Heart left ventricle (tissue), 16 donors: Measurements from ENCODE around the gene BAZ2B. TPM values are rescaled to one million over a fixed set of nuclear protein-coding genes. Genes with fewer than 3 reads are reported as not detected.

Experiments used
- ATAC-seq, 4 donors: fragments of 200-7000 bp; cut with Tn5 transposase; one replicate each; pipeline ENCODE4 v1.9.1; 2020 to 2022; ENCODE audit warnings: moderate library complexity in 4 of 4, mild to moderate bottlenecking in 3 of 4, moderate number of reproducible peaks in 1 of 4
- DNase-seq, 5 donors: peaks; one replicate each; pipeline ENCODE4 v3.0.0-alpha.2; 2020
- H3K27ac ChIP-seq, 12 donors: fragments of 200-600 bp; sonication (generic) in 4 of 12; one replicate each; pipeline versions ENCODE4 v1.5.0 to v1.8.0; 2016 to 2022; ENCODE audit warnings: mild to moderate bottlenecking in 2 of 12
- H3K27me3 ChIP-seq, 9 donors: fragments of 200-600 bp; sonication (generic) in 2 of 9; one replicate each; pipeline versions ENCODE4 v1.5.1 to v1.8.0; 2016 to 2022; ENCODE audit warnings: mild to moderate bottlenecking in 3 of 9
- H3K36me3 ChIP-seq, 9 donors: fragments of 200-600 bp; sonication (generic) in 2 of 9; one replicate each; pipeline versions ENCODE4 v1.5.0 to v1.8.0; 2018 to 2022; ENCODE audit warnings: mild to moderate bottlenecking in 2 of 9
- H3K4me1 ChIP-seq, 12 donors: fragments of 200-600 bp; sonication (generic) in 4 of 12; one replicate each; pipeline versions ENCODE4 v1.5.0 to v1.8.0; 2016 to 2022; ENCODE audit warnings: mild to moderate bottlenecking in 3 of 12
- H3K4me3 ChIP-seq, 12 donors: fragments of 200-600 bp; sonication (generic) in 4 of 12; one replicate each; pipeline versions ENCODE4 v1.5.0 to v1.8.0; 2017 to 2022; ENCODE audit warnings: mild to moderate bottlenecking in 9 of 12, moderate library complexity in 4 of 12
- H3K9me3 ChIP-seq, 12 donors: fragments of 200-600 bp; sonication (generic) in 4 of 12; one replicate each; pipeline versions ENCODE4 v1.5.0 to v1.8.0; 2016 to 2022; ENCODE audit warnings: mild to moderate bottlenecking in 1 of 12
- POLR2A ChIP-seq, 2 donors: fragments of 450-650 bp; IDR thresholded peaks; one replicate each; pipeline ENCODE4 v1.6.1; 2017; ENCODE audit warnings: antibody characterized with exemption in 2 of 2, mild to moderate bottlenecking in 2 of 2, moderate library complexity in 2 of 2
- WGBS, 4 donors: extraction: QIAGEN DNeasy Blood & Tissue Kit in 2 of 4; methylation state at CpG; one replicate each; pipeline versions ENCODE4 v1.1.5 to v1.1.7; 2013 to 2018; 5-methylcytosine and 5-hydroxymethylcytosine counted together
- intact Hi-C, 10 donors: fragments of 100-400 bp; cut with DNase I; formaldehyde crosslinking; loops; one replicate each; pipeline versions ENCODE4 v1.11.1 to v1.14.2; 2022
- polyA plus RNA-seq, 2 donors: library from polyadenylated mRNA; stranded (reverse); fragments of 200-250 nt; gene quantifications; one replicate each; pipeline ENCODE4 v1.2.3, GENCODE V29; 2013
- total RNA-seq, 9 donors: library from RNA; depleted of rRNA in 2 of 9; stranded (reverse); fragments of >200 nt in 2 of 9; fragmentation: NEBNext Ultra II Directional in 3 of 9; extraction: Animal tissue kit (Norgen Biotek cat#: 25700) in 3 of 9; gene quantifications; one replicate each; pipeline versions ENCODE4 v1.1.0 to v1.2.4, GENCODE V29; 2016 to 2023
- TF ChIP-seq, protein P1 (sequence below), 12 donors: fragments of 200-600 bp; sonication (generic) in 4 of 12; IDR thresholded peaks; one replicate each; pipeline versions ENCODE4 v1.5.0 to v1.8.0; 2018 to 2022; ENCODE audit warnings: antibody characterized with exemption in 12 of 12, mild to moderate bottlenecking in 5 of 12
- donor health status: ischemic (EF 13 %, LVEDD 7.1; RV severe dilation, severe dysfunction).
- donor health status: healthy with polysubstance abuse.
- donor health status: DM: no; HTN: yes; CAD: no.
- donor health status: DM: no; HTN: no; CAD: no.
- donor health status: ischemic (EF 25% LVEDD 6.9; RV normal size, moderate dysfunction).
- donor health status: ischemic (EF 25% LVEDD 5.7; RV mildly dilated, moderate dysfunction).
- donor health status: healthy.
- donor health status: DM: yes; HTN: yes; CAD: no.
- donor health status: ischemic (EF 35%, LVEDD 5.7; RV mildly dilated, moderate dysfunction).
- donor health status: nonischemic (EF 11% LVEDD 7.7; RV severe dilation, severe dysfunction).
- donor health status: DM: yes; HTN: yes; CAD: no.
- donor health status: PGD.
- donor health status: ischemic (EF 29% LVEDD 5.4; RV normal size, mild dysfunction).
- donor health status: nonischemic (EF 23%, LVEDD 6.1; RV moderate dilation, normal function).

Gene BAZ2B
- total and polyA plus RNA-seq, 11 donors: 15.3 to 56.5 (median 40.2) TPM

DNA sequence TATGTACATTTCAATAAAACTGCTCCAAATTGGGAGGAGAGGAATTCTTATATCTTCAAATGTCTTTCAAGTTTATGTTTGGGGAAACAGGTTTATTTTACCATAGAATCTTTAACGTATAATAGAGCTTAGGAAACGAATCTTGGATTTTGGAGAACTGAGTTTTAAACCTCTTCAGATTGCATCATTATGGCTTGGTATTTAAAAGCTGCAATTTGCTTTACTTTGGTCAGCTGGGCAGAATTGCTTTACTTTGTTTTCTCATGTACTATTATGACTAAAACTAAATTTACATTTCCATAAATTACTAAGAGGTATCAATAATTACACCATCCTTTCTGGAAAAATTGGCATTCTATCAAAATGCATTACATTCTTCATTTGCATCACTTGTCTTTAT is 54.6 kb downstream of the BAZ2B start:
- Histone ChIP-seq H3K27ac (no peak overlapping the region), H3K4me1 (peaks cover 0 to 22% (median 1%) of the 10 kb centered on the region in 12 donors), H3K9me3 (no peaks in the 10 kb centered on the region), H3K27me3 (no peaks in the 10 kb centered on the region), H3K4me3 (no peak overlapping the region), H3K36me3 (peaks cover 0 to 2% (median 0%) of the 10 kb centered on the region in 9 donors)
- intact Hi-C loops: no loop called here
- no peak for ATAC-seq
- DNase-seq: no peak
- TF ChIP-seq POLR2A (IDR thresholded peaks at IDR 0.05): no peak
- TF ChIP-seq, protein P1, sequence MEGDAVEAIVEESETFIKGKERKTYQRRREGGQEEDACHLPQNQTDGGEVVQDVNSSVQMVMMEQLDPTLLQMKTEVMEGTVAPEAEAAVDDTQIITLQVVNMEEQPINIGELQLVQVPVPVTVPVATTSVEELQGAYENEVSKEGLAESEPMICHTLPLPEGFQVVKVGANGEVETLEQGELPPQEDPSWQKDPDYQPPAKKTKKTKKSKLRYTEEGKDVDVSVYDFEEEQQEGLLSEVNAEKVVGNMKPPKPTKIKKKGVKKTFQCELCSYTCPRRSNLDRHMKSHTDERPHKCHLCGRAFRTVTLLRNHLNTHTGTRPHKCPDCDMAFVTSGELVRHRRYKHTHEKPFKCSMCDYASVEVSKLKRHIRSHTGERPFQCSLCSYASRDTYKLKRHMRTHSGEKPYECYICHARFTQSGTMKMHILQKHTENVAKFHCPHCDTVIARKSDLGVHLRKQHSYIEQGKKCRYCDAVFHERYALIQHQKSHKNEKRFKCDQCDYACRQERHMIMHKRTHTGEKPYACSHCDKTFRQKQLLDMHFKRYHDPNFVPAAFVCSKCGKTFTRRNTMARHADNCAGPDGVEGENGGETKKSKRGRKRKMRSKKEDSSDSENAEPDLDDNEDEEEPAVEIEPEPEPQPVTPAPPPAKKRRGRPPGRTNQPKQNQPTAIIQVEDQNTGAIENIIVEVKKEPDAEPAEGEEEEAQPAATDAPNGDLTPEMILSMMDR (IDR thresholded peaks at IDR 0.05): no peak
- WGBS, 4 donors: 89 to 92% (median 90%) methylated on average over 2 of the region's 2 CpGs

DNA sequence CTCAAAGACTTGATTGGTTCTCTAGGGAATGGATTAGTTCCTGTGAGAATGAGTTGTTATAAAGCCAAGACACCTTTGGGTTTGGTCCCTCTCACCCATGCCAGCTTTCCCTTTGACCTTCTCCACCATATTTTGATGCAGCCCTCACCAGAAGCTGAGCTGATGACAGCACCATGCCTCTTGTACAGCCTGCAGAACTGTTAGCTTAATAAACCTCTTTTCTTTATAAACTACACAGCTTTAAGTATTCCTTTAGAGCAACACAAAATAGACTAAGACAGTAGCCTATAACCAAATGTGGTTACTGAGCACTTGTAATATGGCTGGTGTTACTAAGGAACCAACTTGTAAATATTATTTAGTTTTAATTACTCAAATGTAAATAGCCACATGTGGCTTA is 55.1 kb downstream of the BAZ2B start:
- Histone ChIP-seq H3K4me1 (peaks cover 0 to 22% (median 1%) of the 10 kb centered on the region in 12 donors), H3K27ac (no peak overlapping the region), H3K9me3 (no peaks in the 10 kb centered on the region), H3K27me3 (no peaks in the 10 kb centered on the region), H3K36me3 (no peaks in the 10 kb centered on the region), H3K4me3 (no peak overlapping the region)
- intact Hi-C loops: no loop called here
- TF ChIP-seq POLR2A (IDR thresholded peaks at IDR 0.05): no peak
- ATAC-seq (no peak), DNase-seq (no peak)

DNA sequence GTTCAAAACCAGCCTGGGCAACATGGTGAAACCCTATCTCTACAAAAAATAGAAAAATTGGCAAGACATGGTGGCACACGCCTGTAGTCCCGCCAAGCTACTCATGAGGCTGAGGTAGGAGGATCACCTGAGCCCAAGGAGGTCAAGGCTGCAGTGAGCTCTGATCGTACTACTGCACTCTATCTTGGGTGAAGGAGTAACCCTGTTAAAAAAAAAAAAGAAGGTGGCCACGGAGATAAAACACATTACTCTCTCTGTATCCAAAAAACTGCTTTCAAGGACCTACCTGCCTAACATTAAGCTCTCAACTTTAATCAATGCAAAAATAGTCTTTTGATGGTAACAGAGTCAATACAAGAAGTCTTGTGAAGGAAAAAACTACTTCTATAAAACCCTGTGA is 57.3 kb downstream of the BAZ2B start:
- Histone ChIP-seq H3K4me3 (no peak overlapping the region), H3K9me3 (no peaks in the 10 kb centered on the region), H3K4me1 (peaks cover 0 to 18% (median 1%) of the 10 kb centered on the region in 12 donors), H3K27ac (no peak overlapping the region), H3K36me3 (peaks cover 0 to 5% (median 0%) of the 10 kb centered on the region in 9 donors), H3K27me3 (no peaks in the 10 kb centered on the region)
- TF ChIP-seq, protein P1 (IDR thresholded peaks at IDR 0.05): no peak
- TF ChIP-seq POLR2A (IDR thresholded peaks at IDR 0.05): no peak
- intact Hi-C loops: loop anchor here in 4 of 10 donors (5.0 to 10.0 kb wide), 3 partner anchors 116 to 248 kb away; no protein-coding TSS in a partner anchor
- WGBS, 4 donors: 91 to 98% (median 94%) methylated on average over 4 of the region's 4 CpGs
- DNase-seq (no peak), ATAC-seq (no peak)

DNA sequence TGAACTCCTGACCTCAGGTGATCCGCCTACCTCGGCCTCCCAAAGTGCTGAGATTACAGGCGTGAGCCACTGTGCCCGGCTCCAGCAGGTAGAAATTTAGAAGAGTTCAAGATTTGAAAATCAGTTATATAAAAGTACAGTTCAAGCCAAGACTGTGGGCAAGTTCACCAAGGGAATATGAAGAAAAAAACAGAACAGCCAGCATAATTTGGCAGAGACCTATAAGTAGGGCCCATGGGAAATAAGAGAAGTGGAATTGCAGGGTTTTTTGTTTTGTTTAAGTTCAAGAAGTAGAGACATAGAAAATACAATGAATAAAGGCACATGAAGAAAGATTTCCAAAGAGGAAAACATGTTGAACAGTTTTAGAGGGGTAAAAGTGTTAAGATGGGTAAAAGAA is 57.9 kb downstream of the BAZ2B start:
- WGBS, 4 donors: 92 to 98% (median 95%) methylated on average over 4 of the region's 4 CpGs
- no peaks in the 10 kb centered on the region for H3K27me3 ChIP-seq
- TF ChIP-seq, protein P1 (IDR thresholded peaks at IDR 0.05): no peak

More for the DNA sequence above, 57.9 kb downstream of the BAZ2B start:
- H3K4me3 ChIP-seq: no peak overlapping the region
- ATAC-seq (no peak), DNase-seq (no peak)
- no peak overlapping the region for H3K27ac ChIP-seq
- H3K4me1 ChIP-seq: peaks cover 0 to 16% (median 1%) of the 10 kb centered on the region in 12 donors
- intact Hi-C loops: loop anchor here in 4 of 10 donors (5.0 to 10.0 kb wide), 3 partner anchors 116 to 249 kb away; no protein-coding TSS in a partner anchor
- peaks cover 0 to 5% (median 0%) of the 10 kb centered on the region in 9 donors for H3K36me3 ChIP-seq
- H3K9me3 ChIP-seq: no peaks in the 10 kb centered on the region
